GM18873 (cell line): ENCODE results near the gene POGLUT2.

Experiments
- ATAC-seq: cut with Tn5 transposase; IDR thresholded peaks from one replicate; pipeline ENCODE4 v1.9.1; 2021; ENCODE audit warnings: mild to moderate bottlenecking, moderate library complexity, moderate number of reproducible peaks; ENCODE audit not compliant: unreplicated experiment, low FRiP score

Gene POGLUT2

GRCh38 chr13:102771298-102772041, 27.3 kb downstream of the POGLUT2 start:
- no peak for ATAC-seq

GRCh38 chr13:102770435-102770834, 28.3 kb downstream of the POGLUT2 start:
- ATAC-seq = no peak

DNA sequence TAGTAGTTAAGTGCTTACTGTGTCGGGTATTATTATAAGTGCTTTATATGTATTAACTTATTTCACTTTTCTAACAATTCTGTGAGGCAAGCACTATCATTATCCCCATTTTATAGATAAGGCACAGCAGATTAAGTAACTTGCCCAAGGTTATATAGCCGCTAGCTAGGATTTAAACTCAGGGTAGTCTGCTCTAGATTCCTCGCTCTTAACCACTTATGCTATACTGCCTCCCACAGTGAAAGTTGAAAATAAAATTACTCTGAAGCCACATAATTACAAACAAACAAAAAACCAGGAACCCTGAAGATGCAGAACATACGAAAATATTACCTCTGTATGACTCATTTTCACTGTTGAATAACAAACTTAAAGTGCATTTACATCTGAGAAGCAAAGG, 29.1 kb downstream of the POGLUT2 start:
- no peak for ATAC-seq

DNA sequence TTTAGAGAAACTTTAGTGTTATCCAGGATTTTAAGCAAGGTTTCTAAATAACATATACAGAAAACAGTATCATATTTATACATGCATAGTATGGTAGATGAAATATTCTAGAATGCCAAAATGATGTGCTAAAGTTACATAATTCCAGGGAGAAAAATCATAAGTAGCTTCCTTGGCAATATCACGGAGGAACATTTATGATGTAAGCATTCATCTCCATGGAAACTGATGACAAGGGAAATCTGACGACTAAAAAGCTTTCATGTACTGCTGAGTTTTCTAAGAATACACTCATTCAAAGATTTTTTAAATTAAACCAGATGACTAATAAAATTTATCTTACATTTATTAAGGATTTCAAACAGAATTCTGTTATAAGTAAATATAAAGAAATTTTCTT, 29.9 kb downstream of the POGLUT2 start:
- ATAC-seq = no peak

- no peak for ATAC-seq
These were observed 35.0 kb downstream of the POGLUT2 start for GRCh38 chr13:102763741-102764140.

DNA sequence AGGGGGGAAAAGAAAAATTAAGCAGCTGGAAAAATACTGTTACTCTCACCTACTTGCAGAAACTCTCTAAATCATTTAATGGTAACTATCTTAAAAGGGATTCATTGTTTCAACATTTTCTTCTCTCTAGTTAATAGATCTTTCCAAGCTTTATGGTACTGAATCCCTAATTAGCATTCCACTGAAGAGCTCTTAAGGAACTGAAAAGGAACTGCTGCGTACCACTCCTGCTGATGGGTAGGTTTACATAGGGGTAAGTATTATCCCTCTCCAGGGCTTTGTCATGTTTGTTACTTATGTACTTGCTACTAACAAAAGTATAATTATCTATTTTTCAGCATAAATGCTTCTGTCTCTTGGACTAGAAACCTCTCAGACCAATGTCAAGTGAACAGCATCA, 37.7 kb downstream of the POGLUT2 start:
- ATAC-seq = no peak

GRCh38 chr13:102758842-102759241, 39.9 kb downstream of the POGLUT2 start:
- no peak for ATAC-seq

- ATAC-seq = no peak
These were observed 41.8 kb downstream of the POGLUT2 start for GRCh38 chr13:102757006-102757405.

- ATAC-seq = no peak
These were observed 46.9 kb downstream of the POGLUT2 start for GRCh38 chr13:102751886-102752285.

GRCh38 chr13:102742506-102742905, 56.3 kb downstream of the POGLUT2 start:
- ATAC-seq = no peak

- ATAC-seq = no peak
These were observed 56.7 kb downstream of the POGLUT2 start for GRCh38 chr13:102742101-102742500.
